SK-N-SH (cell line): ENCODE data around the gene CETP. TPM values are rescaled to one million over a fixed set of nuclear protein-coding genes. Genes with fewer than 3 reads are reported as not detected.

Experiments used
- CTCF ChIA-PET: fragments of 300-600, 350-600 bp; formaldehyde crosslinking; extraction: SDS; loops from one replicate; lab custom pipeline; 2021; lab: Yijun Ruan, JAX
- POLR2A ChIA-PET: fragments of 350-600 bp; sonication (Branson Sonifier 250); formaldehyde crosslinking; extraction: SDS; loops from one replicate; lab custom pipeline; 2020; ENCODE audit warnings: antibody characterized with exemption, inconsistent platforms; lab: Yijun Ruan, JAX
- DNase-seq: peaks from one replicate; pipeline ENCODE4 v3.0.0; 2012
- H2AFZ ChIP-seq: fragments of 200-600 bp; sonication (generic); 2 replicates; pipeline ENCODE4 v1.8.1; 2016; ENCODE audit warnings: antibody characterized with exemption, mild to moderate bottlenecking, low read depth
- H3F3A ChIP-seq: fragments of 200-600 bp; sonication (generic); replicated peaks from 2 replicates; pipeline ENCODE3; 2016; ENCODE audit warnings: antibody characterized with exemption, mild to moderate bottlenecking; ENCODE audit not compliant: insufficient read depth
- H3K27ac ChIP-seq, 2 experiments: fragments of 200-500 bp in 1 of 2; fragments of 200-600 bp in 1 of 2; sonication (Bioruptor generic) in 1 of 2; sonication (generic), shearing (Covaris generic) in 1 of 2; 2 replicates each; pipeline versions ENCODE4 v1.5.1 to v1.6.1; 2014 to 2016; ENCODE audit warnings: low read depth in 2 of 2, inconsistent platforms in 1 of 2, low read length in 1 of 2, mild to moderate bottlenecking in 1 of 2, mixed read lengths in 1 of 2
- H3K27me3 ChIP-seq: fragments of 200-600 bp; sonication (generic), shearing (Covaris generic); 2 replicates; pipeline ENCODE4 v1.6.1; 2016; ENCODE audit warnings: mixed run types; ENCODE audit not compliant: insufficient read depth
- H3K36me3 ChIP-seq, 2 experiments: fragments of 200-500 bp in 1 of 2; fragments of 200-600 bp in 1 of 2; sonication (Bioruptor generic) in 1 of 2; sonication (generic) in 1 of 2; replicated peaks in 1 of 2; 2 replicates each; pipeline versions ENCODE3 to v1.5.1; 2014 to 2016; ENCODE audit warnings: low read length in 1 of 2, mild to moderate bottlenecking in 1 of 2; ENCODE audit not compliant: insufficient read depth in 2 of 2, control insufficient read depth in 1 of 2
- H3K4me1 ChIP-seq, 2 experiments: fragments of 200-500 bp in 1 of 2; fragments of 200-600 bp in 1 of 2; sonication (Bioruptor generic) in 1 of 2; sonication (generic), shearing (Covaris generic) in 1 of 2; 2 replicates each; pipeline versions ENCODE4 v1.5.1 to v1.6.1; 2014 to 2016; ENCODE audit warnings: low read depth in 1 of 2, low read length in 1 of 2, mixed run types in 1 of 2; ENCODE audit not compliant: insufficient read depth in 2 of 2, control insufficient read depth in 1 of 2
- H3K4me2 ChIP-seq: fragments of 200-600 bp; sonication (generic), shearing (Covaris generic); 2 replicates; pipeline ENCODE4 v1.6.1; 2017; ENCODE audit warnings: mixed run types
- H3K4me3 ChIP-seq, 2 experiments: fragments of 200-500 bp in 1 of 2; fragments of 200-600 bp in 1 of 2; sonication (Bioruptor generic) in 1 of 2; sonication (generic), shearing (Covaris generic) in 1 of 2; 2 replicates each; pipeline versions ENCODE4 v1.5.1 to v1.8.1; 2014 to 2016; ENCODE audit warnings: low read depth in 2 of 2, inconsistent platforms in 1 of 2, low read length in 1 of 2, mild to moderate bottlenecking in 1 of 2, mixed read lengths in 1 of 2, moderate library complexity in 1 of 2
- H3K79me2 ChIP-seq: fragments of 200-600 bp; sonication (generic); 2 replicates; pipeline ENCODE4 v1.8.1; 2017; ENCODE audit warnings: mild to moderate bottlenecking; ENCODE audit not compliant: insufficient read depth
- H3K9ac ChIP-seq: fragments of 200-600 bp; sonication (generic); 2 replicates; pipeline ENCODE4 v1.6.1; 2017; ENCODE audit warnings: mixed run types
- H3K9me2 ChIP-seq: fragments of 200-600 bp; sonication (generic); 2 replicates; pipeline ENCODE4 v1.6.1; 2017; ENCODE audit warnings: mixed run types
- H3K9me3 ChIP-seq: fragments of 200-600 bp; sonication (generic); 2 replicates; pipeline ENCODE4 v1.6.1; 2017; ENCODE audit warnings: mixed run types, mild to moderate bottlenecking, moderate library complexity
- H4K20me1 ChIP-seq: fragments of 200-600 bp; sonication (generic); 2 replicates; pipeline ENCODE4 v1.6.1; 2017; ENCODE audit warnings: mild to moderate bottlenecking, mixed run types; ENCODE audit not compliant: insufficient read depth
- EP300 ChIP-seq, 2 experiments: IDR thresholded peaks; 2 replicates each; pipeline versions ENCODE4 v1.4.0 to v1.6.1; 2012; ENCODE audit warnings: borderline replicate concordance in 1 of 2, low read depth in 1 of 2, low read length in 1 of 2
- EZH2phosphoT487 ChIP-seq: fragments of 200-600 bp; sonication (generic); IDR thresholded peaks from 2 replicates; pipeline ENCODE4 v1.6.1; 2017; ENCODE audit warnings: low read depth, mixed run types, mild to moderate bottlenecking, antibody characterized with exemption, moderate library complexity, borderline replicate concordance
- FOSL2 ChIP-seq: IDR thresholded peaks from 2 replicates; pipeline ENCODE4 v1.4.0; 2012; ENCODE audit warnings: low read depth, mild to moderate bottlenecking, moderate library complexity, borderline replicate concordance
- FOXJ3 ChIP-seq: sonication (generic); formaldehyde crosslinking; IDR thresholded peaks from 2 replicates; pipeline ENCODE4 v1.5.1; 2020; ENCODE audit warnings: mild to moderate bottlenecking, missing genetic modification reagents
- MAX ChIP-seq: IDR thresholded peaks from 2 replicates; pipeline ENCODE4 v1.4.0; 2012; ENCODE audit warnings: low read depth
- MXI1 ChIP-seq: IDR thresholded peaks from 2 replicates; pipeline ENCODE4 v1.6.1; 2012; ENCODE audit warnings: mild to moderate bottlenecking, low read depth, low read length, improper control_type of control experiment
- NFIC ChIP-seq: IDR thresholded peaks from 2 replicates; pipeline ENCODE4 v1.4.0; 2012; ENCODE audit warnings: borderline replicate concordance
- PBX3 ChIP-seq: IDR thresholded peaks from 2 replicates; pipeline ENCODE4; 2012
- RCOR1 ChIP-seq: fragments of 150-350 bp; IDR thresholded peaks from 2 replicates; pipeline ENCODE4 v1.6.1; 2017; ENCODE audit warnings: antibody characterized with exemption, low read length
- REST ChIP-seq: IDR thresholded peaks from 2 replicates; pipeline ENCODE4 v1.6.1; 2012; ENCODE audit warnings: mild to moderate bottlenecking, low read depth, low read length, moderate library complexity
- SIN3A ChIP-seq: IDR thresholded peaks from 2 replicates; pipeline ENCODE4 v1.6.1; 2012; ENCODE audit warnings: low read depth, mild to moderate bottlenecking, low read length, moderate library complexity, borderline replicate concordance
- SMC3 ChIP-seq: IDR thresholded peaks from 2 replicates; pipeline ENCODE4 v1.6.1; 2012; ENCODE audit warnings: low read depth, low read length, improper control_type of control experiment
- TCF12 ChIP-seq: IDR thresholded peaks from 2 replicates; pipeline ENCODE4 v1.4.0; 2012
- TEAD4 ChIP-seq: IDR thresholded peaks from 2 replicates; pipeline ENCODE4 v1.4.0; 2012; ENCODE audit warnings: mild to moderate bottlenecking, borderline replicate concordance; ENCODE audit not compliant: insufficient read depth
- USF2 ChIP-seq: fragments of 150-350 bp; IDR thresholded peaks from 2 replicates; pipeline ENCODE4 v1.6.1; 2017; ENCODE audit warnings: antibody characterized with exemption, low read length, low read depth, borderline replicate concordance
- YY1 ChIP-seq: IDR thresholded peaks from 2 replicates; pipeline ENCODE4 v1.4.0; 2012; ENCODE audit warnings: low read depth, mild to moderate bottlenecking
- WGBS: methylation state at CpG from one replicate; pipeline ENCODE4 v1.1.6; 2017; ENCODE audit warnings: low lambda C conversion rate; 5-methylcytosine and 5-hydroxymethylcytosine counted together
- polyA plus RNA-seq, 3 experiments: library from polyadenylated mRNA; depleted of rRNA; stranded (reverse); fragments of >200 nt; gene quantifications; 2 replicates each; pipeline ENCODE4 v1.2.3, GENCODE V29; 2012

CETP gene
- polyA plus RNA-seq, 1 of the 3 experiments (the other 2 are of a cell fraction) = not detected

- TF ChIP-seq MAX (no peak), YY1 (no peak), SIN3A (no peak)
Observed at GRCh38 chr16:57012353-57012752, 50.6 kb downstream of the CETP start (continued).

GRCh38 chr16:57013229-57013628, 51.5 kb downstream of the CETP start:
- H3K36me3 ChIP-seq = peaks cover 0 to 4% of the 10 kb centered on the region in 2 experiments
- no peak overlapping the region for H2AFZ ChIP-seq
- H3K4me1 ChIP-seq = peaks cover 0 to 9% of the 10 kb centered on the region in 2 experiments; a peak in 1 of 4 replicates
- peak overlapping the region in 1 of 2 experiments; percentile 40; a peak in 2 of 4 replicates for H3K27ac ChIP-seq
- no peaks in the 10 kb centered on the region; the same call in 1 of the 2 replicates for H3K79me2 ChIP-seq
- DNase-seq = no peak
- no peak overlapping the region for H3K9ac ChIP-seq
- H4K20me1 ChIP-seq = no peaks in the 10 kb centered on the region
- ChIA-PET CTCF (no interaction called here), POLR2A (no interaction called here)
- H3K27me3 ChIP-seq = no peaks in the 10 kb centered on the region
- TF ChIP-seq MXI1 (no peak), YY1 (no peak), FOXJ3 (CRISPR knock-in tag) (no peak), TEAD4 (peak; percentile 43; the same call in 1 of the 2 replicates), FOSL2 (peak; percentile 39; the same call in 1 of the 2 replicates), EZH2phosphoT487 (no peak), SMC3 (no peak), USF2 (no peak), REST (no peak), NFIC (0 out of 2 replicates have a peak, but pooled peaks have one; percentile 22), TCF12 (peak; percentile 44), PBX3 (peak; percentile 26; the same call in 1 of the 2 replicates), EP300 (IDR thresholded peaks at IDR 0.05; ENCODE audit: borderline replicate concordance in 1 of 2, low read depth in 1 of 2, low read length in 1 of 2) (peak in 1 of 2 experiments; percentile 29; a peak in 1 of 4 replicates), RCOR1 (no peak)
- no peak overlapping the region for H3K4me3 ChIP-seq
- no peaks in the 10 kb centered on the region for H3K9me2 ChIP-seq
- peak overlapping the region; percentile 25; the same call in 1 of the 2 replicates for H3K4me2 ChIP-seq
- WGBS = 32% methylated on average over 2 of the region's 2 CpGs
- peaks cover 5% of the 10 kb centered on the region for H3F3A ChIP-seq
- H3K9me3 ChIP-seq = no peaks in the 10 kb centered on the region
